Keratinocyte (primary cell): ENCODE data around the gene SLIT3.

Source experiments
- EZH2 ChIP-seq: IDR thresholded peaks from one replicate; pipeline ENCODE4 v1.6.1; 2012; ENCODE audit warnings: inconsistent platforms, mild to moderate bottlenecking, low read length, moderate library complexity
- TF ChIP-seq, protein P1 (sequence below), 3 experiments: IDR thresholded peaks in 1 of 3; conservative IDR thresholded peaks in 1 of 3; optimal IDR thresholded peaks in 1 of 3; 2 replicates in 2 of 3; 3 replicates in 1 of 3; pipeline versions ENCODE3 to v1.5.1; 2011; ENCODE audit warnings: low read length in 3 of 3, mild to moderate bottlenecking in 3 of 3, moderate library complexity in 2 of 3, control low read depth in 1 of 3, inconsistent platforms in 1 of 3; ENCODE audit not compliant: insufficient read depth in 2 of 3; ENCODE audit errors: extremely low read depth in 1 of 3

DNA sequence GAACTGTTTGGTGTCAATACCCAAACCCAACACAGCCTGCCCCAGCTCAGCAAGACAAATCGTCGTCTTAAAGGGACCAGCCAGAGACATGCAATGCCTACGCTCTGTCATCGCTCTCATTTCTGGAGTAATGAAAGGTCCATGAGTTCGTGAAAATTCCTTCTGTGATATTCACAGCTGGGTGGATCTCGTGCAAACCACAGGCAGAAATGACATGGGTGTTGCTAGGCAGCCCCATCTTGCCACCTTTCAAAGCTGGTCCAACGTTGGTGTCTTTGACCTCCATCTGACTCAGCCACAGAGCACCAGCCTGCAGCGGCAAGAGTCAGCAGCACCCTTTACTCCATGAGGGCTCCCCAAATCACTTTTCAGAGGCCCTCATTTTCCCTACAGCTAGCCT lies 215.3 kb downstream of the SLIT3 start:
- TF ChIP-seq, protein P1, sequence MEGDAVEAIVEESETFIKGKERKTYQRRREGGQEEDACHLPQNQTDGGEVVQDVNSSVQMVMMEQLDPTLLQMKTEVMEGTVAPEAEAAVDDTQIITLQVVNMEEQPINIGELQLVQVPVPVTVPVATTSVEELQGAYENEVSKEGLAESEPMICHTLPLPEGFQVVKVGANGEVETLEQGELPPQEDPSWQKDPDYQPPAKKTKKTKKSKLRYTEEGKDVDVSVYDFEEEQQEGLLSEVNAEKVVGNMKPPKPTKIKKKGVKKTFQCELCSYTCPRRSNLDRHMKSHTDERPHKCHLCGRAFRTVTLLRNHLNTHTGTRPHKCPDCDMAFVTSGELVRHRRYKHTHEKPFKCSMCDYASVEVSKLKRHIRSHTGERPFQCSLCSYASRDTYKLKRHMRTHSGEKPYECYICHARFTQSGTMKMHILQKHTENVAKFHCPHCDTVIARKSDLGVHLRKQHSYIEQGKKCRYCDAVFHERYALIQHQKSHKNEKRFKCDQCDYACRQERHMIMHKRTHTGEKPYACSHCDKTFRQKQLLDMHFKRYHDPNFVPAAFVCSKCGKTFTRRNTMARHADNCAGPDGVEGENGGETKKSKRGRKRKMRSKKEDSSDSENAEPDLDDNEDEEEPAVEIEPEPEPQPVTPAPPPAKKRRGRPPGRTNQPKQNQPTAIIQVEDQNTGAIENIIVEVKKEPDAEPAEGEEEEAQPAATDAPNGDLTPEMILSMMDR (optimal IDR thresholded peaks at IDR 0.05 in 1 of 3, IDR thresholded peaks at IDR 0.05 in 1 of 3, conservative IDR thresholded peaks at IDR 0.05 in 1 of 3; ENCODE audit: extremely low read depth in 1 of 3, insufficient read depth in 2 of 3, low read length in 3 of 3), result no peak
- no peak for TF ChIP-seq EZH2
